OCI-LY7 (cell line): ENCODE results near the gene CCDC30.

Source experiments
- CTCF ChIP-seq: fragments of 200-600 bp; sonication (generic); conservative IDR thresholded peaks from 2 replicates; pipeline ENCODE4 v1.5.1; 2014; ENCODE audit warnings: mild to moderate bottlenecking, antibody characterized with exemption, low read length, moderate library complexity, mixed read lengths
- EZH2phosphoT487 ChIP-seq: fragments of 200-600 bp; sonication (generic); IDR thresholded peaks from 2 replicates; pipeline ENCODE4 v1.6.1; 2018; ENCODE audit warnings: low read depth, borderline replicate concordance, mild to moderate bottlenecking, mixed run types, antibody characterized with exemption, low read length, moderate library complexity, mixed read lengths

GRCh38 chr1:42680921-42681683 lies 218.0 kb downstream of the CCDC30 start:
- TF ChIP-seq CTCF (0 out of 2 replicates have a peak, but pooled peaks have one; percentile 42), EZH2phosphoT487 (no peak)
